HG03575 (cell line): Measurements from ENCODE around the gene CTSW.
"Not testable (repeated sequence)": the region's sequence is repeated elsewhere in the genome, so short reads cannot be mapped to it uniquely, and the experiment has no call there.

ENCODE experiments used
- ATAC-seq: cut with Tn5 transposase; IDR thresholded peaks from one replicate; pipeline ENCODE4 v1.9.1; 2021; ENCODE audit not compliant: unreplicated experiment, insufficient number of reproducible peaks, low FRiP score; ENCODE audit errors: extremely low read depth

Gene CTSW

GRCh38 chr11:65882120-65883057, 2.8 kb downstream of the CTSW start:
- ATAC-seq: no peak

- ATAC-seq: no peak
Observed at GRCh38 chr11:65883058-65883761, 3.6 kb downstream of the CTSW start.

GRCh38 chr11:65883786-65884715, 4.4 kb downstream of the CTSW start:
- no peak for ATAC-seq

- ATAC-seq: no peak
Observed at GRCh38 chr11:65884716-65885092, 5.1 kb downstream of the CTSW start.

- ATAC-seq: no peak
Observed at GRCh38 chr11:65885231-65885630, 5.6 kb downstream of the CTSW start.

GRCh38 chr11:65885808-65886536, 6.3 kb downstream of the CTSW start:
- ATAC-seq: no peak

- no peak for ATAC-seq
Observed at GRCh38 chr11:65886826-65887722, 7.4 kb downstream of the CTSW start.

GRCh38 chr11:65887723-65888162, 8.1 kb downstream of the CTSW start:
- no peak for ATAC-seq

GRCh38 chr11:65888163-65888814, 8.7 kb downstream of the CTSW start, which contains the start of gene FIBP:
Gene FIBP, minus strand, starts transcription at chr11:65888471. Its CDS starts 53 bp downstream, at chr11:65888418.
- no peak for ATAC-seq

GRCh38 chr11:65890324-65891218, 10.9 kb downstream of the CTSW start, which contains the start of gene CCDC85B:
Gene CCDC85B, plus strand, starts transcription at chr11:65890673. Its CDS starts 111 bp downstream, at chr11:65890784.
- ATAC-seq: no peak

GRCh38 chr11:65891219-65892136, 11.8 kb downstream of the CTSW start:
- no peak for ATAC-seq

- ATAC-seq: not testable (repeated sequence)
Observed at GRCh38 chr11:65892137-65892540, 12.5 kb downstream of the CTSW start.

- no peak for ATAC-seq
Observed at GRCh38 chr11:65892661-65893317, 13.2 kb downstream of the CTSW start.

GRCh38 chr11:65894034-65894591, 14.5 kb downstream of the CTSW start:
- no peak for ATAC-seq
